T1000 (cell line): ENCODE results near the gene SPATC1L.
"Not testable (repeated sequence)": the region's sequence is repeated elsewhere in the genome, so short reads cannot be mapped to it uniquely, and the experiment has no call there.

Experiments used
- DNase-seq: peaks from one replicate; lab custom pipeline; 2025; ENCODE audit warnings: mixed read lengths; lab: John Stamatoyannopoulos, UW

Gene SPATC1L

GRCh38 chr21:46183337-46183909 lies 836 bp downstream of the SPATC1L start:
- DNase-seq = not testable (repeated sequence)

- no peak for DNase-seq
These were observed 1.5 kb downstream of the SPATC1L start for GRCh38 chr21:46182548-46183336.

- DNase-seq = no peak
These were observed 2.2 kb downstream of the SPATC1L start for GRCh38 chr21:46181953-46182547.

- no peak for DNase-seq
These were observed 2.8 kb downstream of the SPATC1L start for GRCh38 chr21:46181436-46181835.

- DNase-seq = no peak
These were observed 3.4 kb downstream of the SPATC1L start for GRCh38 chr21:46180778-46181391.

GRCh38 chr21:46180079-46180722 lies 4.1 kb downstream of the SPATC1L start:
- DNase-seq = no peak

GRCh38 chr21:46179708-46180078 lies 4.6 kb downstream of the SPATC1L start:
- no peak for DNase-seq

- DNase-seq = no peak
These were observed 5.3 kb downstream of the SPATC1L start for GRCh38 chr21:46178961-46179360.

GRCh38 chr21:46176443-46177129 lies 7.7 kb downstream of the SPATC1L start:
- not testable (repeated sequence) for DNase-seq

GRCh38 chr21:46173573-46173972 lies 10.7 kb downstream of the SPATC1L start:
- no peak for DNase-seq

- DNase-seq = no peak
These were observed 11.3 kb downstream of the SPATC1L start for GRCh38 chr21:46172863-46173528.

GRCh38 chr21:46171996-46172862 lies 12.0 kb downstream of the SPATC1L start:
- no peak for DNase-seq

- DNase-seq = no peak
These were observed 12.7 kb downstream of the SPATC1L start for GRCh38 chr21:46171585-46171984.

- DNase-seq = not testable (repeated sequence)
These were observed 13.6 kb downstream of the SPATC1L start for GRCh38 chr21:46170436-46171193.

GRCh38 chr21:46168659-46169386 lies 15.4 kb downstream of the SPATC1L start:
- DNase-seq = no peak

- DNase-seq = no peak
These were observed 16.0 kb downstream of the SPATC1L start for GRCh38 chr21:46168238-46168637.

GRCh38 chr21:46165098-46165497 lies 19.2 kb downstream of the SPATC1L start:
- no peak for DNase-seq

GRCh38 chr21:46163380-46163779 lies 20.9 kb downstream of the SPATC1L start:
- DNase-seq = no peak
